ENCODE data around the gene COMP.

- TF ChIP-seq TBL1XR1 (IDR thresholded peaks at IDR 0.05; ENCODE audit: low read depth, low read length) (no peak), POLR2A (IDR thresholded peaks at IDR 0.05; ENCODE audit: low read depth, low read length) (no peak), EGR1 (IDR thresholded peaks at IDR 0.05; ENCODE audit: borderline replicate concordance in 1 of 2, low read depth in 2 of 2, low read length in 2 of 2) (no peak), CREB1 (IDR thresholded peaks at IDR 0.05; ENCODE audit: low read depth) (no peak), SKIL (IDR thresholded peaks at IDR 0.05; ENCODE audit: low read depth, poor library complexity, severe bottlenecking) (no peak), CHD2 (IDR thresholded peaks at IDR 0.05; ENCODE audit: borderline replicate concordance, low read depth, low read length) (no peak), EP300 (IDR thresholded peaks at IDR 0.05; ENCODE audit: borderline replicate concordance in 1 of 2, control insufficient read depth in 1 of 2, low read depth in 2 of 2, low read length in 2 of 2) (no peak), GABPA (IDR thresholded peaks at IDR 0.05; ENCODE audit: low read depth) (no peak), GATAD2B (conservative IDR thresholded peaks at IDR 0.05; ENCODE audit: low read depth) (no peak), E2F4 (IDR thresholded peaks at IDR 0.05; ENCODE audit: low read depth, low read length) (no peak), CEBPB (IDR thresholded peaks at IDR 0.05; ENCODE audit: borderline replicate concordance in 1 of 2, low read depth in 2 of 2, low read length in 2 of 2) (no peak), ZBTB40 (IDR thresholded peaks at IDR 0.05; ENCODE audit: borderline replicate concordance) (no peak)
- TF ChIP-seq, protein P1, sequence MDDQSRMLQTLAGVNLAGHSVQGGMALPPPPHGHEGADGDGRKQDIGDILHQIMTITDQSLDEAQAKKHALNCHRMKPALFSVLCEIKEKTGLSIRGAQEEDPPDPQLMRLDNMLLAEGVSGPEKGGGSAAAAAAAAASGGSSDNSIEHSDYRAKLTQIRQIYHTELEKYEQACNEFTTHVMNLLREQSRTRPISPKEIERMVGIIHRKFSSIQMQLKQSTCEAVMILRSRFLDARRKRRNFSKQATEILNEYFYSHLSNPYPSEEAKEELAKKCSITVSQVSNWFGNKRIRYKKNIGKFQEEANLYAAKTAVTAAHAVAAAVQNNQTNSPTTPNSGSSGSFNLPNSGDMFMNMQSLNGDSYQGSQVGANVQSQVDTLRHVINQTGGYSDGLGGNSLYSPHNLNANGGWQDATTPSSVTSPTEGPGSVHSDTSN (IDR thresholded peaks at IDR 0.05; ENCODE audit: insufficient replicate concordance, low read depth, low read length): no peak
- TF ChIP-seq, protein P2, sequence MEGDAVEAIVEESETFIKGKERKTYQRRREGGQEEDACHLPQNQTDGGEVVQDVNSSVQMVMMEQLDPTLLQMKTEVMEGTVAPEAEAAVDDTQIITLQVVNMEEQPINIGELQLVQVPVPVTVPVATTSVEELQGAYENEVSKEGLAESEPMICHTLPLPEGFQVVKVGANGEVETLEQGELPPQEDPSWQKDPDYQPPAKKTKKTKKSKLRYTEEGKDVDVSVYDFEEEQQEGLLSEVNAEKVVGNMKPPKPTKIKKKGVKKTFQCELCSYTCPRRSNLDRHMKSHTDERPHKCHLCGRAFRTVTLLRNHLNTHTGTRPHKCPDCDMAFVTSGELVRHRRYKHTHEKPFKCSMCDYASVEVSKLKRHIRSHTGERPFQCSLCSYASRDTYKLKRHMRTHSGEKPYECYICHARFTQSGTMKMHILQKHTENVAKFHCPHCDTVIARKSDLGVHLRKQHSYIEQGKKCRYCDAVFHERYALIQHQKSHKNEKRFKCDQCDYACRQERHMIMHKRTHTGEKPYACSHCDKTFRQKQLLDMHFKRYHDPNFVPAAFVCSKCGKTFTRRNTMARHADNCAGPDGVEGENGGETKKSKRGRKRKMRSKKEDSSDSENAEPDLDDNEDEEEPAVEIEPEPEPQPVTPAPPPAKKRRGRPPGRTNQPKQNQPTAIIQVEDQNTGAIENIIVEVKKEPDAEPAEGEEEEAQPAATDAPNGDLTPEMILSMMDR (IDR thresholded peaks at IDR 0.05 in 2 of 3, conservative IDR thresholded peaks at IDR 0.05 in 1 of 3; ENCODE audit: control insufficient read depth in 2 of 3, extremely low read depth in 1 of 3, insufficient read depth in 1 of 3, low read depth in 3 of 3, low read length in 3 of 3): no peak
Measured at GRCh38 chr19:18800079-18800478, 9.0 kb upstream of the COMP start.

All from GM12878 (cell line).